Pulmonary artery endothelial cell (primary cell): ENCODE results near the gene ECEL1. TPM values are rescaled to one million over a fixed set of nuclear protein-coding genes. Genes with fewer than 3 reads are reported as not detected.

Experiments
- DNase-seq: peaks from one replicate; pipeline ENCODE4 v3.0.0-alpha.2; 2011; ENCODE audit warnings: low read depth, low spot score
- total RNA-seq: library from RNA; depleted of rRNA; stranded (reverse); fragments of >200 nt; gene quantifications from 2 replicates; pipeline ENCODE4 v1.2.3, GENCODE V29; 2014

Gene ECEL1
- total RNA-seq, 1 donor from 2014 or later = not detected

- DNase-seq = no peak
Measured at GRCh38 chr2:232523402-232523681, 35.7 kb upstream of the ECEL1 start.

- DNase-seq = no peak
Measured at GRCh38 chr2:232522623-232523401, 35.2 kb upstream of the ECEL1 start.

GRCh38 chr2:232521959-232522622, 34.5 kb upstream of the ECEL1 start:
- DNase-seq = no peak

- no peak for DNase-seq
Measured at GRCh38 chr2:232521098-232521497, 33.5 kb upstream of the ECEL1 start.

GRCh38 chr2:232520489-232520888, 32.9 kb upstream of the ECEL1 start:
- DNase-seq = no peak

GRCh38 chr2:232519581-232520438, 32.2 kb upstream of the ECEL1 start, which contains the start of gene PRSS56:
Gene PRSS56 (plus strand): TSS chr2:232520388. CDS start chr2:232520599, 211 bp downstream.
- DNase-seq = no peak

- DNase-seq = no peak
Measured at GRCh38 chr2:232518844-232519243, 31.2 kb upstream of the ECEL1 start.

- no peak for DNase-seq
Measured at GRCh38 chr2:232516551-232516950, 28.9 kb upstream of the ECEL1 start.

GRCh38 chr2:232515639-232516038, 28.0 kb upstream of the ECEL1 start:
- DNase-seq = no peak

GRCh38 chr2:232513353-232513752, 25.7 kb upstream of the ECEL1 start:
- no peak for DNase-seq

- DNase-seq = no peak
Measured at GRCh38 chr2:232512602-232513001, 25.0 kb upstream of the ECEL1 start.

- DNase-seq = no peak
Measured at GRCh38 chr2:232511336-232511890, 23.8 kb upstream of the ECEL1 start.

- no peak for DNase-seq
Measured at GRCh38 chr2:232508251-232508650, 20.6 kb upstream of the ECEL1 start.

- DNase-seq = no peak
Measured at GRCh38 chr2:232506709-232507108, 19.1 kb upstream of the ECEL1 start.

GRCh38 chr2:232505856-232506255, 18.2 kb upstream of the ECEL1 start:
- DNase-seq = no peak

GRCh38 chr2:232504438-232504837, 16.8 kb upstream of the ECEL1 start:
- no peak for DNase-seq

- DNase-seq = no peak
Measured at GRCh38 chr2:232503809-232504323, 16.2 kb upstream of the ECEL1 start.

- no peak for DNase-seq
Measured at GRCh38 chr2:232502911-232503808, 15.5 kb upstream of the ECEL1 start.

GRCh38 chr2:232502511-232502910, 14.9 kb upstream of the ECEL1 start:
- DNase-seq = no peak

- no peak for DNase-seq
Measured at GRCh38 chr2:232501794-232502390, 14.3 kb upstream of the ECEL1 start.
